Stimulated activated CD4-positive, alpha-beta T cell treated with anti-CD3 and anti-CD28 coated beads, Interleukin-1b, Interleukin-23, amount 100 ng/mL, for 1 hour (primary cell): ENCODE measurements around the gene TCF20.

ENCODE experiments used
- DNase-seq, 2 donors: peaks; one replicate each; pipeline ENCODE4 v3.0.0-alpha.2; 2020; ENCODE audit warnings: low read depth in 2 of 2

TCF20 gene

DNA sequence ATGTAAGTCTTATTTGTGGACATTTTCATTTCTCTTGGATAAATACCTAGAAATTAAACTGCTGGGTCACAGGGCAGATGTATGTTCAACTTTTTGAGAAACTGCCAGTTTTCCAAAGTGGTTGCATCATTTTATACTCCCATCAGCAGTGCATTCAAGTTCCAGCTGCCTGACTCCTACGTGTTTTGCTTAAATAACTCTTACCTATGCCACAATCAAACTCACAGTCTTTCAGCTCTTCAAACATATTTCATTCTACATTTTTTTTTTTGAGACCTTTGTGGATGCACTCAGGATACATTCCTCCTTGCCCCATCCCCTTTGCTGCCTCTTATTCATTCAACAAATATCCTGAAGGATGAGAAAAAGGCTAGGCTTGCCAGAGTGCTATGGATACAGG lies 9.2 kb downstream of the TCF20 start:
- no peak for DNase-seq

DNA sequence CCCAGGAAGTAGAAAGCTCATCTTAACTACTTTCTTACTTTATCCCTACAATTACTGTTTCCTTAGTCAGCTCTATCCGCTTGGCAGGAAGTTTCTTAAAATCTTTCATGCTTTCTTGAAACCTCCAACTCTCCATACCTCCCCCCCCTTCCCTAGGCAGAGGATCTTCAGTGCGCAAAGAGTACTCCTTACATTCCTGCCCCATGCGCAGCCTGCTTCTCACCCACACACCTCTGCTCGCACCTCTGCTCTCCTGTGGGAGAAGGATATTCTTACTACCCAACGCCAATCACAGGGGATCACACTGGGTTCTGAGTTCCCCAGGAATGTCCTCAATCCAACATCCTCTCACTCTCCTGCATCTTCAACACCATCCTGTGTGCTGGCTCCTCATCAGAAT lies 12.3 kb downstream of the TCF20 start:
- DNase-seq, result no peak

DNA sequence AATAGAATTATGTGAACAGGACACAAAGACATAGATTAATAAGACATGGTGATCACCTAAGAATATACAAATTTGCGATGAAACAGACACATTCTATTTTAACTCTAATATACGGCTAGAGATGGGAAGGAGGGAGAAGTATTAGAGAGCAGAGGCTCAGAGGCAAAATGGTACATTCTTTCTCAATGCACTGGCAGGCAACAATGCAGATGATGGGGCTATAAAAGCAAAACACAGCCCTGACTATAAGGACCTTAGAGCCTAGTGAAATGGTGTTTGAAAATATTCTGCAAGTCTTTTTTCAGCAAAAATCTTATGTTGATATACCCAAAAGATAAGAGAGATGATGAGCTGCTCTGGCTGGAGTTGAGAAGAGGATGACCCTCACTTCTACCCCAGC lies 13.1 kb downstream of the TCF20 start:
- DNase-seq, result no peak

DNA sequence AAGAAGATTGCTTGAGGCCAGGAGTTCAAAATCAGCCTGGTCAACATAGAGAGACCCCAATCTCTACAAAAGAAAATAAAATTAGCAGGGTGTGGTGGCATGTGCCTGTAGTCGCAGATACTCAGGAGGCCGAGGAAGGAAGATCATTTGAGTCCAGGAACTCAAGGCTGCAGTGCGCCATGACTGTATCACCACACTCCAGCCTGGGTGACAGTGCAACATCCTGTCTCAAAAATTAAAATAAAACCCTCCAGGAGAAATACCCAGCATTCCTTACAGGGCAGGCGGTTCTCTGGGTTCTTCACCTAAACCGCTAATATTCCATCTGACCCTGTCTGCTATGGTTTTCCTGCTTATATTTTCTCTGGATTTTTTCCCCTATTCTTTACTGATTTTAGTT lies 13.5 kb downstream of the TCF20 start:
- DNase-seq, result no peak

DNA sequence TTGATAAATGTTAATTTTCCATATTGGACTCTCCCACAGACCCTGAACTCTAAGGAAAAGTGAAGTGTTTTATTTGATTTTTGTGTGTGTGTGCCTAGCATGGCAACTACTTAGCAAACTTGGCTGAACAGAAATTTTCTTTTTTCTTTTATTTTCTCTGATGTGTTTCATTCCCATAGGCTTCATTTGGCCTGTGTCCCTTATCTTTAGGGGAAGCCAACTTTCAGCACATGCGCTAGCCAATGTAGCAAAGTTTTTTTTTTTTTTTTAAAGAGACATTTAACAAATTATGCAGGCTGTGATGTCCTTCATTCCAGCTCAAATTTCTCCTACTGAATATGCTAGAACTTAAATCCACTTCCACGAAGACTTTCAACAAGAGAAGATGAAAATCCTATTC lies 14.2 kb downstream of the TCF20 start:
- DNase-seq, result no peak

DNA sequence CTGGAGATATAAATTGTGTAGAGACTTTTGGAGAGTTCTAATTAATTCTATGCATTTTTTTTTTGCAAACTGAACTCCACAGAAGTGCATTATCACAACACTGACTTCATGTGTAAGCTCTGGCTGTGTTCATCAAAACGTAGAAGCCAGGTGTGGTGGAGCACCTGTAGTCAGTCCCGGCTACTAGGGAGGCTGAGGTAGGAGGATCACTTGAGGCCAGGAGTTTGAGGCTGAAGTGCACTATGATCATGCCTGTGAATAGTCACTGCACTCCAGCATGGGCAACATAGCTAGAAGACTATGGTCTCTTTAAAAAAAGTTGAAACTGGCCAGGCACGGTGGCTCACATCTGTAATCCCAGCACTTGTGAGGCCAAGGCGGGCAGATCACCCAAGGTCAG lies 20.6 kb downstream of the TCF20 start:
- no peak for DNase-seq

DNA sequence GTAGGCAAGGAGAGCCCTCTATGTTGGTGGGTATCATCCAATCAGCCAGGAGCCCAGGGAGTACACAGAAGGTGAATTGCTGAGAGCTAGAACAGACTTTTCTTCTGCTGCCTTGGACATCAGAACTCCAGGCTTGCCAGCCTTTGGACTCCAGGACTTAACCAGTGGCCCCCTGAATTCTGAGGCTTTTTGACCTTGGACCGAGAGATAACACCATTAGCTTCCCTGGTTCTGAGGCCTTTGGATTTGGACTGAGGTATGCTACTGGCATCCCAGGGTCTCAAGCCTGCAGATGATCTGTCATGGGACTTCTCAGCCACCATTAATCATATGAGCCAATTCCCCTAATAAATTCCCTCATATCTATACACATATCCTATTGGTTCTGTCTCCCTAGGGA lies 21.5 kb downstream of the TCF20 start:
- no peak for DNase-seq

DNA sequence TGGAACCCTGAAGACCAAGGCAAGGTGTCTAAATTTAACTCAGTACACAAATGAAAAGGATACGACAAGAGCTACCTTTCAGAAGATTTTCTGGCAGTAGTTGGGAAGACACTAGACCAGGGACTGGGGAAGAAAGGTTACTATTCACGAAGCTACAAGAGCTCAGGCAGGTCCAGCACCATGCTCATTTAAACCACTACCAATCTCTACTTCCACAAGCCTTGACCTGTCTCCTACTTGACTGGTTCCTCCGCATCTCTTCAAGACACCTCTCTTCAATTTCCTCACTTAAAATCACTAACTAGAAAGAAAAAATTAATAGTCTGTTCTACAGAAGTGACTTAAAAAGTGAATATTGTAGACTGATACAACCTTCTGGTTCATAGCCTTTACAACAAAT lies 22.9 kb downstream of the TCF20 start:
- DNase-seq, result no peak

DNA sequence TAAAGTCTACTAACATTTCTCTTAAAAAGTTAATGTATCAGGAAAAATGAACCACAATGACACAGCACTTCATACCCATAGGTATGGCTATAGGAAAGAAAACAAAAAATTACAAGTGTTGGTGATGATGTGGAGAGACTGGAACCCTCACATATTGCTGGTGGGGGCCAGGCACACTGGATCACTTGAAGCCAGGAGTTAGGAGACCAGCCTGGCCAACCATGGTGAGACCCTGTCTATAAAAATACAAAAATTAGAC lies 26.7 kb downstream of the TCF20 start:
- DNase-seq, result no peak

DNA sequence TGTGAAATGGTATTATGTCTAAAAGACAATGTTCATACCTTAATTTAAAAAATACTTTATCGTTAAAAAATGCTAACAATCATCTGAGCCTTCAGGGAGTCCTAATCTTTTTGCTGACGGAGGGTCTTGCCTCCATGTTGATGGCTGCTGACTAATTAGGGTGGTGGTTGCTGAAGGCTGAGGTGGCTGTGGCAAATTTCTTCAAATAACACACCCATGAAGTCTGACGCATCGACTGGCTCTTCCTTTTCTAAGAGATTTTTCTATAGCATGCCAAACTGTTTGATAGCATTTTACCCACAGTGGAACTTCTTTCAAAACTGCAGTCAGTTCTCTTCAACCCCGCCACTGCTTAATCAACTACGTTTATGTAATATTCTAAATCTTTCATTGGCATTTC lies 33.6 kb downstream of the TCF20 start:
- no peak for DNase-seq

DNA sequence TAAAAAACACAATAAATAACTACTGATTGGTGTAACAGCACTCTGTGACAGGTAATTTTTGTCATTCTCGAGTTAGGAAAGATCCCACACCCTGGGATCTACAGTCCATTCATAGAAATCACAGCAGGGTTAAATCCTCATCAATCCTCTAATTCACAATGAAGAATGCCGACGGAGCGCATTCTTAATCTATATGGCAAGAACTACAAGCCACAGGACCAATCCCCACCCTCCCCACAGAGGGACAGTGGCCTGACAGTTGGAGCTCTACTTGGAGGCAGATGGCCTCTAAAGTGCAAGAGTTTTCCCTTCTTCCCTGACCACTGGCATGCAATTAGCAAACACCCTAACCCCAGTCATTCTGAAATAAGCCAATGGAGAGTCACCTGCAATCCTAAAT lies 34.2 kb downstream of the TCF20 start:
- no peak for DNase-seq

DNA sequence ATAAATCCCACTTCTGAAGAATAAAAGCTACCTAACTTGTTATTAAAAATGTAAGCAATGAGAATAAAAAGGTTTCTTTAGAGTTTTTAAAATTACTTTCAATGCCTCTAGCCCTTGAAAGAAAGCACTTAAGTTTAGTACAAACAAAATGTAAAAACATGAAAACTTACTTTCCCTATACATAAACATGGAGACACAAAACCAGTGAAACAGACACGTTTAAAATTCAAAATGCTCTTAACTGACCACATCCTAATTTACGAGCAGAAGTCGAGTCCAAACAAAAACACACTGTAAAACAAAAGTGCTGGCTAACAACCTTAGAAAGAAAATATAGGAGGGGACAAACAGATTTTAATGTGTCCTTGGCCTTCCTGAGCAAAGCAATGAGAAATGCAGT lies 36.6 kb downstream of the TCF20 start:
- no peak for DNase-seq

DNA sequence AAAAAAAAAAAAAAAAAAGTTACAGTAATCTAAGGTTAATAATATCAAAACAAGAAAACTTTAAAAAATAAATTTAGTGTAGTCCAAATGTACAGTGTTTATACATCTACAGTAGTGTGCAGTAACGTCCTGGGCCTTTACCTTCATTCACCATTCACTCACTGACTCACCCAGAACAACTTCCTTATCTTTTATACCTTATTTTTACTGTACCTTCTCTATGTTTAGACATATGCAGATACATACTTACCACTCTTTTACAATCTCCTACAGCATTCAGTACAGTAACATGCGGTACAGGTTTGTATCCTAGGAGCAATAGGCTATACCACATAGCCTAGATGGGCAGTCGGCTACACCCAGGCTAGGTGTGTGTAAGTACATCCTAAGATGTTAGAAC lies 38.5 kb downstream of the TCF20 start:
- DNase-seq, result no peak

DNA sequence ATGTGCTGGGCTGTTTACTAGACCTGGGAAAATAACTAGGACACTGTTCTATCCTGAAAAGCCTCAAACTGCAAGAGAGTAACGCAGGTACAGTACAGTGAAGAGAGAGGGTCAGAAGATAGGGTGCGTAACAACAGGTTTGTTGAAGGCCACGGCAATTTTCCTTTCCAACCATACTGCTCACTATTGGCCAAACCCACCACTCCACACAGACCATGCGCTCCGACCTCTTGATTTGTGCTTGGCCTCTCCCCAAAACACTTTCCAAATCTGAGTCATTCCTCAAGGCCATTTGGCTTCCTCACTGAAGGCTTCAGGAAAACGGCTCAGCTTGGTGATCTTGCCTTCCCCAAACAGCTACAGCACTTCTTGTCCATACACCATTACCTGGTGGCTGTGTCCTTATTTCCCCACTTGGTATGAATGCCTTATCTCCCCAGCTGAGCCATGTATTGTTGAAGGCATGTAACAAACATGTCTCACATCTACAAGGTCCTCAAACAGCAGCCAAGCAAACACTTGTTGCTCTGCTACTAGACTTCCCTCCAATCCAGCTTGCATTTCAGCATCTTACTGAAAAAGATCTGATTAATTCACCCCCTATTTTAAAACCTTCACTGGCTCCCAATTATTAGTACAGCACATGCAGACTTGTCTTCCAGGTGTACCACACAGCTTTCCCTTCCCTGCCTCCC lies 40.9 kb downstream of the TCF20 start:
- DNase-seq, result no peak

DNA sequence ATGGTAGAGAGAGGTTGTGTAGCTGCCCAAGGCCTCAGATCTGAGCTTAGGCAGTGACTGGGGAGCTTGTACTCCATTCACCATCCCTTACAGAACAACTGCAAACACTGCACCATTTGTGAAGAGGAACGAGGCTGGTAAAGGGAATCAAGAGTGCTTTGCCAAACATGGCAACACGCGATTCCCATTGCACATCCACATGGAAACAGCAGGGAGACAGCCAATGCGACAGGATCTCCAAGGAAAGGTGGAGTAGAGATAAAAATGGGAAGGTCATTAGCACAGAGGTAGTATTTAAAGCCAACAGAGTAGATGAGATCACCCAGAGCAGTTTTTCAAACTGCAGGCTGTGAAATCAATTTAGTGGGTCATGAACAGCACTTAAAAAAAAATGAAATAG lies 42.0 kb downstream of the TCF20 start:
- DNase-seq, result no peak

DNA sequence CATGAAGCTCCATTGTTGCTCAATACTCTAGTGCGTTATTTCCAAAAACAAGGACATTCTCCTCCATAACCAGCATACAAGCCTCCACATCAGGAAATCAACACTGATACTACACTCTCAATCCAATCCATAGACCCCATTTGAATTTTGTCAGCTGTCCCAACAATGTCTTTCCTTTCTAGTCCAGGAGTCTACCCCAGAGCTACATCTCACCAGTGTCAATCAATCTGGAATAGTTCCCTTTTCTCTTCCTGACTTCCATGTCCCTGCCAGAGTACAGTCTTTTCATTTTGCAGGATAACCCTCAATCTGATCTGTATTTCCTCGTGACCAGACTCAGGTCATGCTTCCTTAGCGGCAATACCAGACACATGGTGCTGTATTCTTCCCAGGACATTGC lies 43.0 kb downstream of the TCF20 start:
- no peak for DNase-seq

DNA sequence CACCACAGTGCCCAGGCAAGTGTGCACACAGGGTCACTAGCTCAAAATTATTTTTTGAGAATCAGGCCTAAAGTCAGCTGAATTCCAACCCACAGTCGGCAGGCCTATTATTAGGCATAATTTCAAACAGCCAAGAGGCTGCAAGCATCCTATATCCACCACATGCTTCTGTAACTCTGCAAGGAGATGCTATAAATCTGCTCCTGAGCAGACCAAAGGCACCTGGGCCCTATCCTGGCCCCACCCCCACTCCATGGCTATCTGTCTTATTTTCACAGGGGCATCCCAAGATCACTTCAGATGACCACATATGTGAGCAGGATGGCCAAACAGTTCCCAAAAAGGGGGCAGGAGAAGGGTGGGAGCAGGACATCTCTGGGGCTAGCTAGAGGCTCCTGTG lies 44.6 kb downstream of the TCF20 start:
- no peak for DNase-seq

DNA sequence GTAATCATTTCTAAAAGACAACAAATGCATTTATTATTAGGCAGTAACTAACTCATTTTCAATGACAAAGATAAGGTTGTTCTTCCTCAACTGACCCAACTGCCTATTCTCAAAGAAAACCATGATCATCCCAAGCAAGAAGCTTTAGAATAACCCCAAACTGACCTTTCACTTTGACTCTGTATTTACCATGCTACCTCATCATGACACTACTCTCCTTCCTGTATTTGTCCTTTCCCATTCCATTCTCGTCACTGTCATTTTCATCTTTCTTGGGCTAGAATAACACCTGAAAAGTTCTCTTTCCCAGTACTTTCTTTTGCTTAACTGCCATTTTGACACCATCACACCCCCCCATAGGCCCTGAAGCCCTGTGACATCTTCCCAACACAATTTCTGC lies 48.3 kb downstream of the TCF20 start:
- no peak for DNase-seq
